ENCODE measurements around the gene IRF2BPL.

DNA sequence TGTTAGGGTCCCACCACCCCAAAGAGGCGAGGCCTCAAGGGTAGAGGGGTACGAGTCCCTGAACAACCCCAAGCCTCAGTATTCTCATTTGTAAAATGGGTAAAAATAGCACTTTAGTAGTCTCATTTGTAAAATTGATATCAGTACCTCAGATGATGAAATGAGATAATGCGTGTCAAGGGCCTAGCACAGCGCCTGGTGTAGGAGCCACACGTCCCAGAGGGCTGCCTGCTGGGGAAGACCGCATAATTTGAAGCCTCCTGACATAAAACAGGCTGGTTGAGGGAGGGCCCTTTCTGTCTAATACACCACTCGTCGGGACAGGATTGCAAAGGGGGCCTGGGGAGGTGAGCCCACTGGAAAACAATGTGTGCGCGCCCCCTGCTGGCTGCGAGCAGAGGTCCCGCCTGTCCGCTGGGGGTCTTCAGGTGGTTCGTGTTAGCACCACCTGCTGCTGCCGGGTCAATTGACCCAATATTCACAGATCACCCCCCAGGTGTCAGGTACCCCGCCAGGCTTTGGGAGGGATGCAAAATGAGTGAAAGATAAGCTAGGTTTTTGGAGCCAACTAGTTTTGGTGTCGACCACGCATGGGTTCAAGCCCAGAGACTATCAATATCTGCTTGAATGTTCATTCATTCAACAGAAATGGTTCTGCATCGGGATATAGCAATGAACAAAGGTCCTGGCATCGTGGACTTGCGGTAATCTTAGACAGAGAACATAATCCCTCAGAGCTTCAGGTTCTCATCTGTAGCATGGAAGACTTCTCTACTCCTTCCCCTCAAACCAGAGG lies 24.7 kb upstream of the IRF2BPL start:
- TF ChIP-seq, protein P1, sequence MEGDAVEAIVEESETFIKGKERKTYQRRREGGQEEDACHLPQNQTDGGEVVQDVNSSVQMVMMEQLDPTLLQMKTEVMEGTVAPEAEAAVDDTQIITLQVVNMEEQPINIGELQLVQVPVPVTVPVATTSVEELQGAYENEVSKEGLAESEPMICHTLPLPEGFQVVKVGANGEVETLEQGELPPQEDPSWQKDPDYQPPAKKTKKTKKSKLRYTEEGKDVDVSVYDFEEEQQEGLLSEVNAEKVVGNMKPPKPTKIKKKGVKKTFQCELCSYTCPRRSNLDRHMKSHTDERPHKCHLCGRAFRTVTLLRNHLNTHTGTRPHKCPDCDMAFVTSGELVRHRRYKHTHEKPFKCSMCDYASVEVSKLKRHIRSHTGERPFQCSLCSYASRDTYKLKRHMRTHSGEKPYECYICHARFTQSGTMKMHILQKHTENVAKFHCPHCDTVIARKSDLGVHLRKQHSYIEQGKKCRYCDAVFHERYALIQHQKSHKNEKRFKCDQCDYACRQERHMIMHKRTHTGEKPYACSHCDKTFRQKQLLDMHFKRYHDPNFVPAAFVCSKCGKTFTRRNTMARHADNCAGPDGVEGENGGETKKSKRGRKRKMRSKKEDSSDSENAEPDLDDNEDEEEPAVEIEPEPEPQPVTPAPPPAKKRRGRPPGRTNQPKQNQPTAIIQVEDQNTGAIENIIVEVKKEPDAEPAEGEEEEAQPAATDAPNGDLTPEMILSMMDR (IDR thresholded peaks at IDR 0.05), result peak; percentile 86 to 97 (median 94)
- TF ChIP-seq POLR2A (IDR thresholded peaks at IDR 0.05), result no peak
